H1 (cell line): ENCODE results near the gene DHRS7B. TPM values are rescaled to one million over a fixed set of nuclear protein-coding genes. Genes with fewer than 3 reads are reported as not detected.

Experiments
- ASH2L ChIP-seq: fragments of 200-600, 300-600 bp; sonication (generic); IDR thresholded peaks from one replicate; pipeline ENCODE4 v1.7.1; 2017; ENCODE audit warnings: low read length
- BACH1 ChIP-seq: IDR thresholded peaks from 2 replicates; pipeline ENCODE4 v1.6.1; 2012; ENCODE audit warnings: low read length, improper control_type of control experiment
- CHD7 ChIP-seq: fragments of 300-600 bp; sonication (generic); IDR thresholded peaks from 2 replicates; pipeline ENCODE4 v1.7.1; 2012; ENCODE audit warnings: low read length, moderate library complexity, mild to moderate bottlenecking, inconsistent platforms; ENCODE audit not compliant: insufficient replicate concordance
- POLR2AphosphoS5 ChIP-seq: IDR thresholded peaks from 2 replicates; pipeline ENCODE4 v1.6.1; 2011; ENCODE audit warnings: low read depth, low read length
- YY1 ChIP-seq: IDR thresholded peaks from 2 replicates; pipeline ENCODE4 v1.6.1; 2011; ENCODE audit warnings: low read depth, mild to moderate bottlenecking, low read length
- polyA plus RNA-seq, 7 experiments: library from polyadenylated mRNA; depleted of rRNA in 3 of 7; stranded (reverse) in 5 of 7; unstranded in 2 of 7; fragments of >200 nt in 5 of 7; fragments of 200-250 nt in 2 of 7; gene quantifications; 1 replicate in 5 of 7; 2 replicates in 1 of 7; 4 replicates in 1 of 7; pipeline versions ENCODE4 v1.2.1 to v1.2.3, GENCODE V29; 2011 to 2013; ENCODE audit warnings: missing spikeins in 2 of 7, mixed read lengths in 2 of 7
- total RNA-seq: library from RNA; stranded (reverse); fragmentation: NEBNext Ultra II Directional; extraction: Animal tissue kit (Norgen Biotek cat#: 25700); gene quantifications from 2 replicates; pipeline ENCODE4 v1.2.1, GENCODE V29; 2021

DHRS7B gene
- total and polyA plus RNA-seq, 2 of the 8 experiments (the other 6 are each of a cell fraction or from before 2014, with no cell fraction given), result 11.0 to 27.9 TPM

- TF ChIP-seq CHD7 (no peak), YY1 (no peak), ASH2L (no peak), POLR2AphosphoS5 (no peak), BACH1 (no peak)
Measured at GRCh38 chr17:21186399-21187187, 59.8 kb downstream of the DHRS7B start (continued).
